ENCODE data around the gene CCDC194. TPM values are rescaled to one million over a fixed set of nuclear protein-coding genes. Genes with fewer than 3 reads are reported as not detected.

Gene CCDC194
- total and polyA plus RNA-seq, 2 of the 8 experiments (the other 6 are each of a cell fraction or from before 2014, with no cell fraction given): 0.33 TPM; not detected in 1

- WGBS, 2 experiments (ENCODE audit: extremely low coverage in 1 of 2, insufficient coverage in 1 of 2, insufficient read length in 1 of 2, insufficient replicate concordance in 2 of 2, low coverage in 1 of 2, low lambda C conversion rate in 2 of 2, missing lambda C conversion rate in 1 of 2): 27% methylated on average over 18 of the region's 19 CpGs; no CpG with 5 or more reads in 1 of the 2 experiments
- H3K4me3 ChIP-seq (ENCODE audit: extremely low read depth in 1 of 4, insufficient read depth in 2 of 4, low read depth in 3 of 4, low read length in 4 of 4): no peak overlapping the region; a peak in 1 of 8 replicates
- H4K8ac ChIP-seq (ENCODE audit: extremely low read depth, insufficient read depth, low read length): no peak overlapping the region
- H2BK20ac ChIP-seq (ENCODE audit: low read length): no peak overlapping the region
- H4K5ac ChIP-seq (ENCODE audit: insufficient read length, low read depth, low read length): peak overlapping the region; percentile 1
- H3K14ac ChIP-seq (ENCODE audit: insufficient read length): no peak overlapping the region
- POLR2A ChIA-PET (ENCODE audit: partially characterized antibody): interaction anchor here (0.6 to 2.9 kb wide), 6 partner anchors 10 to 86 kb away, joined by 3 to 12 read pairs (median 4); partner anchors contain the start of genes BST2, DDA1 and MVB12A
- H3K4me1 ChIP-seq (replicated peaks in 1 of 4; ENCODE audit: control insufficient read depth in 3 of 4, insufficient read depth in 4 of 4, low read length in 3 of 4): peaks cover 0 to 6% (median 3%) of the 10 kb centered on the region in 4 experiments; a peak in 4 of 7 replicates
- CTCF ChIA-PET (ENCODE audit: partially characterized antibody): interaction anchor here (0.6 to 13.5 kb wide), 29 partner anchors 8 to 949 kb away, joined by 3 to 153 read pairs (median 4); partner anchors contain the start of genes BST2, DDA1, MVB12A and NXNL1
- H2BK15ac ChIP-seq (ENCODE audit: low read length): no peak overlapping the region
- H3K9me3 ChIP-seq (ENCODE audit: insufficient read depth in 2 of 2, low read depth in 1 of 2, low read length in 1 of 2): no peaks in the 10 kb centered on the region
- no peak overlapping the region for H3K23ac ChIP-seq (ENCODE audit: insufficient read length)
- no peak overlapping the region for H3K4ac ChIP-seq (replicated peaks; ENCODE audit: insufficient read length, low read depth, low read length)
- H2BK120ac ChIP-seq (replicated peaks; ENCODE audit: low read depth, low read length): no peak overlapping the region
- peak; percentile 90 for FAIRE-seq
- H2AFZ ChIP-seq (ENCODE audit: low read length): no peak overlapping the region
- H2AK5ac ChIP-seq (ENCODE audit: low read depth, low read length): no peak overlapping the region
- no peak overlapping the region for H3K56ac ChIP-seq (replicated peaks; ENCODE audit: insufficient read length, low read depth, low read length)
- H3K4me2 ChIP-seq (ENCODE audit: insufficient read depth in 1 of 2, low read depth in 2 of 2, low read length in 2 of 2): no peak overlapping the region; a peak in 1 of 4 replicates
- H2BK12ac ChIP-seq (ENCODE audit: low read depth, low read length): no peak overlapping the region
- peak overlapping the region; percentile 60; the same call in 1 of the 2 replicates for H2BK5ac ChIP-seq (ENCODE audit: low read depth, low read length)
- peak; percentile 86 to 89 for DNase-seq (ENCODE audit: low read depth in 1 of 2, low spot score in 2 of 2)
- peak overlapping the region; percentile 55; the same call in 1 of the 2 replicates for H3K27ac ChIP-seq (ENCODE audit: low read depth, low read length)
- peaks cover 11% of the 10 kb centered on the region for H3K23me2 ChIP-seq (ENCODE audit: low read depth, low read length)
- H3K18ac ChIP-seq (ENCODE audit: extremely low read depth, low read length): peak overlapping the region; percentile 24; the same call in 1 of the 2 replicates
- H3K79me2 ChIP-seq (ENCODE audit: control insufficient read depth in 1 of 2, insufficient read depth in 2 of 2, low read length in 2 of 2): no peaks in the 10 kb centered on the region
- H3K9ac ChIP-seq (replicated peaks in 1 of 4; ENCODE audit: extremely low read depth in 1 of 4, low read depth in 3 of 4, low read length in 3 of 4): no peak overlapping the region
- no peaks in the 10 kb centered on the region for H4K20me1 ChIP-seq (replicated peaks in 1 of 2; ENCODE audit: control insufficient read depth in 1 of 2, insufficient read depth in 2 of 2, low read length in 2 of 2)
- H3K79me1 ChIP-seq (ENCODE audit: low read depth, low read length): no peaks in the 10 kb centered on the region
- peaks cover 0 to 11% (median 0%) of the 10 kb centered on the region in 4 experiments; a peak in 2 of 8 replicates for H3K36me3 ChIP-seq (ENCODE audit: control insufficient read depth in 2 of 4, insufficient read depth in 4 of 4, low read length in 3 of 4)
- peak overlapping the region; percentile 12 for H4K91ac ChIP-seq (replicated peaks; ENCODE audit: insufficient read length, low read length)
- peaks cover 0 to 3% (median 0%) of the 10 kb centered on the region in 4 experiments; a peak in 2 of 7 replicates for H3K27me3 ChIP-seq (replicated peaks in 1 of 4; ENCODE audit: control insufficient read depth in 3 of 4, extremely low read depth in 1 of 4, insufficient read depth in 3 of 4, low read length in 3 of 4)
- TF ChIP-seq SUZ12 (IDR thresholded peaks at IDR 0.05; ENCODE audit: low read length) (no peak), TCF12 (IDR thresholded peaks at IDR 0.05; ENCODE audit: low read depth, low read length) (0 out of 2 replicates have a peak, but pooled peaks have one; percentile 36), KDM4A (IDR thresholded peaks at IDR 0.05; ENCODE audit: low read depth, low read length, severe bottlenecking) (no peak), CHD2 (IDR thresholded peaks at IDR 0.05; ENCODE audit: low read length) (no peak), SIRT6 (IDR thresholded peaks at IDR 0.05; ENCODE audit: low read length) (no peak), TBP (IDR thresholded peaks at IDR 0.05; ENCODE audit: low read depth, low read length) (no peak), GABPA (IDR thresholded peaks at IDR 0.05; ENCODE audit: borderline replicate concordance, insufficient read depth, low read length) (peak; percentile 36; the same call in 1 of the 2 replicates), RBBP5 (IDR thresholded peaks at IDR 0.05; ENCODE audit: borderline replicate concordance, low read depth, low read length) (no peak), USF2 (IDR thresholded peaks at IDR 0.05; ENCODE audit: low read length) (no peak), NRF1 (IDR thresholded peaks at IDR 0.05; ENCODE audit: low read depth, low read length) (no peak), CBX8 (IDR thresholded peaks at IDR 0.05; ENCODE audit: borderline replicate concordance, low read depth, low read length) (no peak)
Measured at GRCh38 chr19:17394891-17395415, 957 bp upstream of the CCDC194 start.
